Caco-2 (cell line): ENCODE results near the gene GADL1. TPM values are rescaled to one million over a fixed set of nuclear protein-coding genes. Genes with fewer than 3 reads are reported as not detected.

Source experiments
- BruUV-seq: library from RNA; stranded (reverse); fragments of 400-500 nt; replicated peaks from 2 replicates; lab custom pipeline; 2021; lab: Mats Ljungman, UMichigan
- CTCF ChIA-PET: fragments of 300-600 bp; sonication (Branson Sonifier 250); formaldehyde crosslinking; loops from one replicate; lab custom pipeline; 2022; ENCODE audit warnings: antibody characterized with exemption; lab: Charles Lee
- POLR2A ChIA-PET: fragments of 300-600 bp; sonication (Branson Sonifier 250); formaldehyde crosslinking; loops from one replicate; lab custom pipeline; 2022; ENCODE audit warnings: antibody characterized with exemption; lab: Charles Lee
- DNase-seq, 2 experiments: peaks; one replicate each; pipeline versions ENCODE4 v3.0.0 to v3.0.0-alpha.2; 2020 to 2022
- H3K27me3 ChIP-seq: replicated peaks from 2 replicates; pipeline ENCODE4 v1.6.0; 2011; ENCODE audit warnings: low read length; ENCODE audit not compliant: control insufficient read depth, insufficient read depth
- H3K36me3 ChIP-seq: 2 replicates; pipeline ENCODE4 v1.5.1; 2011; ENCODE audit warnings: low read length; ENCODE audit not compliant: control insufficient read depth, insufficient read depth
- H3K4me1 ChIP-seq: fragments of 250-450 bp; sonication (Bioruptor Pico); 2 replicates; pipeline ENCODE4 v1.5.1; 2020; ENCODE audit warnings: mild to moderate bottlenecking
- H3K4me3 ChIP-seq: 2 replicates; pipeline ENCODE4 v1.5.1; 2011; ENCODE audit warnings: low read depth, mild to moderate bottlenecking, control low read depth, low read length
- H3K9me3 ChIP-seq: fragments of 250-450 bp; sonication (Bioruptor Pico); 2 replicates; pipeline ENCODE4 v1.5.1; 2020; ENCODE audit warnings: mild to moderate bottlenecking, moderate library complexity
- H3K27ac Mint-ChIP-seq: one replicate; pipeline ENCODE4 v1.8.0; 2022; ENCODE audit warnings: mixed read lengths; ENCODE audit not compliant: unreplicated experiment
- H3K27me3 Mint-ChIP-seq: one replicate; pipeline ENCODE4 v1.8.0; 2022; ENCODE audit warnings: mixed read lengths; ENCODE audit not compliant: insufficient read depth, unreplicated experiment
- H3K36me3 Mint-ChIP-seq: one replicate; pipeline ENCODE4 v1.8.0; 2022; ENCODE audit warnings: mild to moderate bottlenecking, mixed read lengths; ENCODE audit not compliant: insufficient read depth, unreplicated experiment
- H3K4me1 Mint-ChIP-seq: one replicate; pipeline ENCODE4 v1.8.0; 2022; ENCODE audit warnings: low read depth, mixed read lengths; ENCODE audit not compliant: unreplicated experiment
- H3K4me3 Mint-ChIP-seq: one replicate; pipeline ENCODE4 v1.8.0; 2022; ENCODE audit warnings: mild to moderate bottlenecking, moderate library complexity, mixed read lengths; ENCODE audit not compliant: unreplicated experiment
- H3K9me3 Mint-ChIP-seq: one replicate; pipeline ENCODE4 v1.8.0; 2022; ENCODE audit warnings: mixed read lengths; ENCODE audit not compliant: unreplicated experiment
- intact Hi-C: fragments of 100-400 bp; cut with micrococcal nuclease; formaldehyde crosslinking; loops from one replicate; pipeline ENCODE4 v1.10.0; 2022; ENCODE audit not compliant: unreplicated experiment
- total RNA-seq: library from RNA; stranded (reverse); gene quantifications from 2 replicates; pipeline ENCODE4 v1.2.3, GENCODE V29; 2022
- TF ChIP-seq, protein P1 (sequence below), 2 experiments: fragments of 200-600 bp in 1 of 2; IDR thresholded peaks; 1 replicate in 1 of 2; 2 replicates in 1 of 2; pipeline versions ENCODE4 v1.5.1 to v1.8.0; 2011 to 2022; ENCODE audit warnings: antibody characterized with exemption in 1 of 2, control low read depth in 1 of 2, inconsistent platforms in 1 of 2, low read depth in 1 of 2, low read length in 1 of 2, mild to moderate bottlenecking in 1 of 2, moderate library complexity in 1 of 2; ENCODE audit not compliant: insufficient read depth in 1 of 2, severe bottlenecking in 1 of 2, unreplicated experiment in 1 of 2

Gene GADL1
- total RNA-seq, 1 experiment from 2014 or later: 6.2 TPM

DNA sequence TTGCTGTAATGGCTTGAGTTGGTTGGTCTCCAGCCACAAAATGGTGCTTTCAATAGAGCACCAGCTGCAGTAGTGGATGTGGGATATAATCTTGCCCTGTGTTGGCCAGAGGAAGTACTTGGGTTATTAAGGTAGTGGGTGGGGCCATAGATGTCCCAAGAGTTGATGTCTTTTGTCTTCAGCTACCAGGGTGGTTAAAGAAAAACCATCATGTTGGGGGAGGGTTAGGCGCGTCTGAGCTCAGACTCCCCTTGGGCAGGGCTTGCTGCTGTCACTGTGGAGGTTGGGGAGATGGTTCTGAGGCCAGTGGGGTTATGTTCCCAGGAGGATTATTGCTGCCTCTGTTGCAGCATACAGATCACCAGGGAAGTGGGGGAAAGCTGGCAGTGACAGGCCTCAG, 46.9 kb upstream of the GADL1 start:
- POLR2A ChIA-PET: no interaction called here
- TF ChIP-seq, protein P1, sequence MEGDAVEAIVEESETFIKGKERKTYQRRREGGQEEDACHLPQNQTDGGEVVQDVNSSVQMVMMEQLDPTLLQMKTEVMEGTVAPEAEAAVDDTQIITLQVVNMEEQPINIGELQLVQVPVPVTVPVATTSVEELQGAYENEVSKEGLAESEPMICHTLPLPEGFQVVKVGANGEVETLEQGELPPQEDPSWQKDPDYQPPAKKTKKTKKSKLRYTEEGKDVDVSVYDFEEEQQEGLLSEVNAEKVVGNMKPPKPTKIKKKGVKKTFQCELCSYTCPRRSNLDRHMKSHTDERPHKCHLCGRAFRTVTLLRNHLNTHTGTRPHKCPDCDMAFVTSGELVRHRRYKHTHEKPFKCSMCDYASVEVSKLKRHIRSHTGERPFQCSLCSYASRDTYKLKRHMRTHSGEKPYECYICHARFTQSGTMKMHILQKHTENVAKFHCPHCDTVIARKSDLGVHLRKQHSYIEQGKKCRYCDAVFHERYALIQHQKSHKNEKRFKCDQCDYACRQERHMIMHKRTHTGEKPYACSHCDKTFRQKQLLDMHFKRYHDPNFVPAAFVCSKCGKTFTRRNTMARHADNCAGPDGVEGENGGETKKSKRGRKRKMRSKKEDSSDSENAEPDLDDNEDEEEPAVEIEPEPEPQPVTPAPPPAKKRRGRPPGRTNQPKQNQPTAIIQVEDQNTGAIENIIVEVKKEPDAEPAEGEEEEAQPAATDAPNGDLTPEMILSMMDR (IDR thresholded peaks at IDR 0.05; ENCODE audit: insufficient read depth in 1 of 2, low read depth in 1 of 2, low read length in 1 of 2, severe bottlenecking in 1 of 2, unreplicated experiment in 1 of 2): no peak
- Mint-ChIP-seq H3K36me3 (no peaks in the 10 kb centered on the region), H3K9me3 (peaks cover 31% of the 10 kb centered on the region), H3K27ac (no peak overlapping the region), H3K4me1 (no peaks in the 10 kb centered on the region), H3K27me3 (no peaks in the 10 kb centered on the region), H3K4me3 (no peak overlapping the region)
- H3K36me3 ChIP-seq: no peaks in the 10 kb centered on the region
- H3K4me1 ChIP-seq: no peaks in the 10 kb centered on the region
- intact Hi-C loops: no loop called here
- 0 out of 2 replicates have a peak, but pooled peaks cover 4% of the 10 kb centered on the region for H3K9me3 ChIP-seq
- H3K27me3 ChIP-seq: no peaks in the 10 kb centered on the region
- no peak overlapping the region for H3K4me3 ChIP-seq
- no TSS peak for BruUV-seq
- CTCF ChIA-PET: no interaction called here
- DNase-seq: no peak

DNA sequence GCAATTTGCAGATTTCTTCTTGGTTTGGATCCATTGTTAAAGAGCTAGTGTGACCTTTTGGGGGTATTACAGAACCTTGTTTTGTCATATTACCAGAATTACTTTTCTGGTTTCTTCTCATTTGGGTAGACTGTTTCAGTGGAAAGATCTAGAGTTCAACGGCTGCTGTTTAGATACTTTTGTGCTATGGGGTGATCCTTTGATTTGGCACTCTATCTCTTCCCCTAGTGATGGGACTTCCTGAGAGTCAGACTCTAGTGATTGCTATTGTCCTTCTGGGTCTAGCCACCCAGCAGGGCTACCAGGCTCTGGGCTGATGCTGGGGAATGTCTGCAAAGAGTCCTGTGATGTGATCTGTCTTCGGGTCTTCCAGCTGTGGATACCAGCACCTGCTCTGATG, 46.3 kb upstream of the GADL1 start:
- Histone ChIP-seq H3K9me3 (0 out of 2 replicates have a peak, but pooled peaks cover 4% of the 10 kb centered on the region), H3K4me3 (no peak overlapping the region), H3K27me3 (no peaks in the 10 kb centered on the region), H3K36me3 (no peaks in the 10 kb centered on the region), H3K4me1 (no peaks in the 10 kb centered on the region)
- intact Hi-C loops: no loop called here
- TF ChIP-seq, protein P1 (IDR thresholded peaks at IDR 0.05; ENCODE audit: insufficient read depth in 1 of 2, low read depth in 1 of 2, low read length in 1 of 2, severe bottlenecking in 1 of 2, unreplicated experiment in 1 of 2): no peak
- H3K27ac Mint-ChIP-seq: no peak overlapping the region
- BruUV-seq: no TSS peak
- DNase-seq: no peak
- H3K27me3 Mint-ChIP-seq: no peaks in the 10 kb centered on the region
- H3K9me3 Mint-ChIP-seq: peaks cover 28% of the 10 kb centered on the region
- POLR2A ChIA-PET: no interaction called here
- CTCF ChIA-PET: no interaction called here
- H3K4me1 Mint-ChIP-seq: no peaks in the 10 kb centered on the region
- H3K36me3 Mint-ChIP-seq: no peaks in the 10 kb centered on the region
- H3K4me3 Mint-ChIP-seq: no peak overlapping the region

DNA sequence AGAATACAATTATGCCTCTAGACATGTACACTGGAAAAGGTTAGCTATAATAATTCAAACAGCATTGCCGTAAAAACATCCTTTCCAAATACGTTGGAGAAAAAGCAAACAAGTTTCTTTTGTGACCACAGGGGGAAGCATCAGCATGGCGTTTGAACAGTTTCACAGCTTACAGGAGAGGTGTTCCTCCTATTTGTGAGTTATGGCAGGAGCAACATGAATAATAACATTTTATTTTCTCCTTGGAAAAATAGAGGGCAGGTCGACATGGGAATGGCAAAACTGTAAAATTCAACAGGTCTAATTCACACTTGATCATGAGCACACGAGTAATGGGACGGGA, 39.7 kb upstream of the GADL1 start:
- TF ChIP-seq, protein P1 (IDR thresholded peaks at IDR 0.05; ENCODE audit: insufficient read depth in 1 of 2, low read depth in 1 of 2, low read length in 1 of 2, severe bottlenecking in 1 of 2, unreplicated experiment in 1 of 2): peak; percentile 66 to 67
- H3K4me3 Mint-ChIP-seq: peak overlapping the region; percentile 17

More for the DNA sequence above, 39.7 kb upstream of the GADL1 start:
- Mint-ChIP-seq H3K27me3 (no peaks in the 10 kb centered on the region), H3K36me3 (no peaks in the 10 kb centered on the region), H3K4me1 (peaks cover 11% of the 10 kb centered on the region), H3K9me3 (peaks cover 28% of the 10 kb centered on the region), H3K27ac (peak overlapping the region; percentile 42)
- no peaks in the 10 kb centered on the region for H3K9me3 ChIP-seq
- peak; percentile 44 to 53 for DNase-seq
- H3K36me3 ChIP-seq: no peaks in the 10 kb centered on the region
- H3K4me1 ChIP-seq: peaks cover 15% of the 10 kb centered on the region
- intact Hi-C loops: loop anchor here (1.0 to 10.0 kb wide), 5 partner anchors 29 to 601 kb away; partner anchors contain the start of gene STT3B
- no peak overlapping the region for H3K4me3 ChIP-seq
- CTCF ChIA-PET: interaction anchor here (0.6 to 1.4 kb wide), 9 partner anchors 8 to 1668 kb away, joined by 3 to 8 read pairs (median 4); no protein-coding TSS in a partner anchor
- POLR2A ChIA-PET: no interaction called here
- BruUV-seq: no TSS peak
- no peaks in the 10 kb centered on the region for H3K27me3 ChIP-seq
